Mesothelial cell of epicardium (in vitro differentiated cells): Measurements from ENCODE around the gene FKBP1B. TPM values are rescaled to one million over a fixed set of nuclear protein-coding genes. Genes with fewer than 3 reads are reported as not detected.

Experiments used
- DNase-seq, 2 experiments: peaks; one replicate each; pipeline ENCODE4 v3.0.0; 2021; ENCODE audit warnings: low spot score in 2 of 2; ENCODE audit not compliant: unreplicated experiment in 2 of 2
- H3K27ac Mint-ChIP-seq: 2 replicates; pipeline ENCODE4 v1.8.0; 2021; ENCODE audit warnings: mixed read lengths
- H3K27me3 Mint-ChIP-seq: 2 replicates; pipeline ENCODE4 v1.8.0; 2021; ENCODE audit warnings: low read depth, mixed read lengths
- H3K36me3 Mint-ChIP-seq: 2 replicates; pipeline ENCODE4 v1.8.0; 2021; ENCODE audit warnings: mixed read lengths
- H3K4me1 Mint-ChIP-seq: 2 replicates; pipeline ENCODE4 v1.8.0; 2021; ENCODE audit warnings: mixed read lengths
- H3K4me3 Mint-ChIP-seq: 2 replicates; pipeline ENCODE4 v1.8.0; 2021; ENCODE audit warnings: mild to moderate bottlenecking, moderate library complexity, mixed read lengths
- H3K9me3 Mint-ChIP-seq: 2 replicates; pipeline ENCODE4 v1.8.0; 2021; ENCODE audit warnings: mixed read lengths
- total RNA-seq: library from RNA; stranded (reverse); gene quantifications from 3 replicates; pipeline ENCODE4 v1.2.1, GENCODE V29; 2021
- TF ChIP-seq, protein P1 (sequence below): fragments of 200-600 bp; sonication (generic); IDR thresholded peaks from one replicate; pipeline ENCODE4 v1.5.0; 2021; ENCODE audit warnings: antibody characterized with exemption; ENCODE audit not compliant: unreplicated experiment

The FKBP1B gene
- total RNA-seq, 1 donor from 2014 or later = 18.0 TPM

DNA sequence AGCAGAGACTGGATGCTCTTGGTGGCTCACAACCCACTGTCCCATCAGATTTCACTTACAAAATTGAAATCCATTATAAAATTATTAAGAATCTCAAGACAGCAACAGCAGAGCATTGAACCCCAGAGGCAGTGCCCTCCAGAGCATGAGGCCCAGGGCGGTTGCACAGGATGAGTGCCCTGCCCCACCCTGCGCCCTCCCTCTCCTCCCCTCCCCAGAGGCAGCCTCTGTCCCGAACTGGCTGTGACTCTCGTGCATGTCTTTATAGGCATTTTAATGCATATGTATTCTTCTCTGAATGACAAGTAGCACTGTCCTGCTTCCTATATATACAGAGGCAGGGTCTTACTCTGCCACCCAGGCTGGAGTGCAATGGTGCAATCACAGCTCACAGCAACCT is 29.3 kb upstream of the FKBP1B start:
- Mint-ChIP-seq H3K36me3 (peaks cover 5% of the 10 kb centered on the region), H3K4me3 (no peak overlapping the region), H3K27me3 (no peaks in the 10 kb centered on the region), H3K4me1 (no peaks in the 10 kb centered on the region), H3K27ac (no peak overlapping the region), H3K9me3 (no peaks in the 10 kb centered on the region)
- no peak for DNase-seq
- TF ChIP-seq, protein P1, sequence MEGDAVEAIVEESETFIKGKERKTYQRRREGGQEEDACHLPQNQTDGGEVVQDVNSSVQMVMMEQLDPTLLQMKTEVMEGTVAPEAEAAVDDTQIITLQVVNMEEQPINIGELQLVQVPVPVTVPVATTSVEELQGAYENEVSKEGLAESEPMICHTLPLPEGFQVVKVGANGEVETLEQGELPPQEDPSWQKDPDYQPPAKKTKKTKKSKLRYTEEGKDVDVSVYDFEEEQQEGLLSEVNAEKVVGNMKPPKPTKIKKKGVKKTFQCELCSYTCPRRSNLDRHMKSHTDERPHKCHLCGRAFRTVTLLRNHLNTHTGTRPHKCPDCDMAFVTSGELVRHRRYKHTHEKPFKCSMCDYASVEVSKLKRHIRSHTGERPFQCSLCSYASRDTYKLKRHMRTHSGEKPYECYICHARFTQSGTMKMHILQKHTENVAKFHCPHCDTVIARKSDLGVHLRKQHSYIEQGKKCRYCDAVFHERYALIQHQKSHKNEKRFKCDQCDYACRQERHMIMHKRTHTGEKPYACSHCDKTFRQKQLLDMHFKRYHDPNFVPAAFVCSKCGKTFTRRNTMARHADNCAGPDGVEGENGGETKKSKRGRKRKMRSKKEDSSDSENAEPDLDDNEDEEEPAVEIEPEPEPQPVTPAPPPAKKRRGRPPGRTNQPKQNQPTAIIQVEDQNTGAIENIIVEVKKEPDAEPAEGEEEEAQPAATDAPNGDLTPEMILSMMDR = no peak

DNA sequence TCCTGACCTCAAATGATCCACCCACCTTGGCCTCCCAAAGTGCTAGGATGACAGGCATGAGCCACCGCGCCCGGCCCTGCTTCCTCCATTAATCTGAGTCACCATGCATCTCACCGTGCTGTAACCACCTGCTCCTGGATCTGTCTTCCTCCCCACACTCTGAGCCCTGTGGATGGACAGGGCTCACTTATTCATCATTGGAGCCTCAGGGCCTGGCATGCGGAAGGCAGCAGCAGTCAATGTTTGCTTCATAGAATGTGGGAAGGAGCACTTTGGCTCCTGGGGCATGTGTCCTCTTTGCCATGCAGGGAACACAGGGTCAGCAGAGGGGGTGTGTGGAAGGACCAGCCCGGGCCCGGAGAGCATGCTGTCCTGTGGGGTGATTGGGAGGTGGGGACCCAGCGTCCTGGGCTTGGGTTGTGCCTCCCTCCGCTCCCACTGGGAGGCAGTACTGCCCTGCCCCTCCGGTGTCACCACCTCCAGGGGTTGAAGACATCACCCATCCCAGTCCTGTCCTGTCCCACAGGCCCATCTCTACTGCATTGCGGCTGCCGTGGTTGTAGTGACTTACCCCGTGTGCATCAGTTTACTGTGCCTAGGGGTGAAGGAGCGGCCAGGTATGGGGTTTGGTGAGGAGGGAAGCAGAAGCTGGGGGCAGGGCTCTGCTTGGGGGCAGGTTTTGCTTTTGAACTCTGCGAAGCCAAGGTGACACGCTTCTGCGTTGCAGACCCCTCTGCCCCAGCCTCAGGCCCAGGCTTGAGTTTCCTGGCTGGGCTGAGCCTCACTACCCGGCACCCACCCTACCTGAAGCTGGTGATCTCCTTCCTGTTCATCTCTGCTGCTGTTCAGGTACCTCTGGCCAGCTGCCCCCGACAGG is 28.2 kb upstream of the FKBP1B start:
- TF ChIP-seq, protein P1 = no peak
- H3K27ac Mint-ChIP-seq = no peak overlapping the region
- H3K27me3 Mint-ChIP-seq = no peaks in the 10 kb centered on the region
- peaks cover 7% of the 10 kb centered on the region for H3K36me3 Mint-ChIP-seq
- H3K4me3 Mint-ChIP-seq = no peak overlapping the region
- H3K9me3 Mint-ChIP-seq = no peaks in the 10 kb centered on the region
- no peaks in the 10 kb centered on the region for H3K4me1 Mint-ChIP-seq
- no peak for DNase-seq

DNA sequence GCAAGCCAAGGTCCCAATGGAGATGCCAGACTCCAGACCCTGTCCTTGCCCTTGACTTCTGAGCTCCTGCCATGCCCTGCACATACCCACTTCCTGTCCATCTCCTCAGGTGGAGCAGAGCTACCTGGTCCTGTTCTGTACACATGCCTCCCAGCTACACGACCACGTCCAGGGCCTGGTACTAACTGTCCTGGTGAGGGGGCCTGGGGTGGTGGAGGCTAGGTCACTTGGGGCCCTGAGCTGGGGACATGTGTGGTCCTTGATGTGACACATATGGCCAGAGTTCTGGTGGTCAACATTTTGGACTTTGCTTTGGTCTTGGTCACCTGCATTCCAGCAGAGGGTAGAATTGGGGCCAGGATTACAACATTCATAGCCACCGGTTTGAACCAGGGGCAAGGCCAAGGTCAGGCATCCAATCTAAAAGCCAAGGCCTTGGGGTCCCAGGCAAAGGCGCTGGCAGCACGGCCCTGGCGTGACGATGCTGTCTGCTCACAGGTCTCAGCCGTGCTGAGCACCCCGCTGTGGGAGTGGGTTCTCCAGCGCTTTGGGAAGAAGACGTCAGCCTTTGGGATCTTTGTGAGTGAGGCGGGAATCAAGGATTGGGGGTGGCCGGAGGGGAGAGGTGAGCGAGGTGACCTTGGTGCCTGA is 27.1 kb upstream of the FKBP1B start:
- TF ChIP-seq, protein P1 = no peak
- H3K4me3 Mint-ChIP-seq = no peak overlapping the region
- no peaks in the 10 kb centered on the region for H3K4me1 Mint-ChIP-seq
- DNase-seq = no peak
- H3K9me3 Mint-ChIP-seq = no peaks in the 10 kb centered on the region
- no peak overlapping the region for H3K27ac Mint-ChIP-seq
- no peaks in the 10 kb centered on the region for H3K27me3 Mint-ChIP-seq
- H3K36me3 Mint-ChIP-seq = peaks cover 11% of the 10 kb centered on the region

- no peak overlapping the region for H3K27ac Mint-ChIP-seq
- H3K4me3 Mint-ChIP-seq = no peak overlapping the region
- TF ChIP-seq, protein P1 = no peak
- no peak for DNase-seq
- H3K27me3 Mint-ChIP-seq = no peaks in the 10 kb centered on the region
- no peaks in the 10 kb centered on the region for H3K9me3 Mint-ChIP-seq
- H3K36me3 Mint-ChIP-seq = peaks cover 11% of the 10 kb centered on the region
- H3K4me1 Mint-ChIP-seq = no peaks in the 10 kb centered on the region
Measured at GRCh38 chr2:24022975-24023575, 26.5 kb upstream of the FKBP1B start.

DNA sequence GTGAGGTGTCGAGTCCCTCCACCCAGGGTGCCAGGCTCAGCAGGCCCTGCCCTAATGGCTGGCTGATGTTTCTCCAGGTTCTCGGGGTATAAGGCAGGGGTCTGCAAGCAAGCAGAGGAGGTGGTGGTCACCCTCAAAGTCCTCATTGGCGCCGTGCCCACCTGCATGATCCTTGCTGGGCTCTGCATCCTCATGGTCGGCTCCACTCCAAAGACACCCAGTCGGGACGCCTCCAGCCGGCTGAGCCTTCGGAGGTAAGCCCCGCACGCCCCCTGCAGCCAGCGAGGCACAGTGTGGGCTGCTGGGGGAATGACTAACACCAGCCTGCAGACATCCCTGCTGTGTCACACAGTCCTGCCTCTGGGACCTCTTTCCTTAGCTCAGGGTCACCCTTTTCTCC is 25.5 kb upstream of the FKBP1B start:
- TF ChIP-seq, protein P1 = no peak
- H3K27me3 Mint-ChIP-seq = no peaks in the 10 kb centered on the region
- no peaks in the 10 kb centered on the region for H3K4me1 Mint-ChIP-seq
- H3K36me3 Mint-ChIP-seq = peaks cover 16% of the 10 kb centered on the region
- no peak for DNase-seq
- no peak overlapping the region for H3K27ac Mint-ChIP-seq
- H3K4me3 Mint-ChIP-seq = no peak overlapping the region
- no peaks in the 10 kb centered on the region for H3K9me3 Mint-ChIP-seq
